Lower lobe of right lung (tissue), 2 donors: ENCODE results near the gene LPIN1. TPM values are rescaled to one million over a fixed set of nuclear protein-coding genes. Genes with fewer than 3 reads are reported as not detected.
"Not testable (repeated sequence)": the region's sequence is repeated elsewhere in the genome, so short reads cannot be mapped to it uniquely, and the experiment has no call there.

Experiments used
- ATAC-seq, 2 donors: fragments of 200-7000 bp; cut with Tn5 transposase; one replicate each; pipeline ENCODE4 v1.9.1; 2020 to 2022; ENCODE audit warnings: mild to moderate bottlenecking in 2 of 2, moderate library complexity in 2 of 2
- DNase-seq: peaks from one replicate; pipeline ENCODE4 v3.0.0-alpha.2; 2020
- H3K27ac ChIP-seq: fragments of 200-600 bp; one replicate; pipeline ENCODE4 v1.8.0; 2022
- H3K27me3 ChIP-seq: fragments of 200-600 bp; one replicate; pipeline ENCODE4 v1.8.0; 2022; ENCODE audit warnings: low read depth
- H3K36me3 ChIP-seq: fragments of 200-600 bp; one replicate; pipeline ENCODE4 v1.8.0; 2022; ENCODE audit warnings: mild to moderate bottlenecking
- H3K4me1 ChIP-seq: fragments of 200-600 bp; one replicate; pipeline ENCODE4 v1.8.0; 2022
- H3K4me3 ChIP-seq: fragments of 200-600 bp; one replicate; pipeline ENCODE4 v1.8.0; 2022; ENCODE audit warnings: mild to moderate bottlenecking
- H3K9me3 ChIP-seq: fragments of 200-600 bp; one replicate; pipeline ENCODE4 v1.8.0; 2022
- intact Hi-C: fragments of 100-400 bp; cut with DNase I; formaldehyde crosslinking; loops from one replicate; pipeline ENCODE4 v1.11.0; 2022
- total RNA-seq: library from RNA; stranded (reverse); fragmentation: NEBNext Ultra II Directional; extraction: Animal tissue kit (Norgen Biotek cat#: 25700); gene quantifications from one replicate; pipeline ENCODE4 v1.2.1, GENCODE V29; 2021
- TF ChIP-seq, protein P1 (sequence below): fragments of 200-600 bp; IDR thresholded peaks from one replicate; pipeline ENCODE4 v1.8.0; 2022; ENCODE audit warnings: antibody characterized with exemption, mild to moderate bottlenecking
- donor health status: DM: no; HTN: yes; CAD: no; lungs with severe emphysema.

The LPIN1 gene
- total RNA-seq, 1 donor from 2014 or later: 52.7 TPM

DNA sequence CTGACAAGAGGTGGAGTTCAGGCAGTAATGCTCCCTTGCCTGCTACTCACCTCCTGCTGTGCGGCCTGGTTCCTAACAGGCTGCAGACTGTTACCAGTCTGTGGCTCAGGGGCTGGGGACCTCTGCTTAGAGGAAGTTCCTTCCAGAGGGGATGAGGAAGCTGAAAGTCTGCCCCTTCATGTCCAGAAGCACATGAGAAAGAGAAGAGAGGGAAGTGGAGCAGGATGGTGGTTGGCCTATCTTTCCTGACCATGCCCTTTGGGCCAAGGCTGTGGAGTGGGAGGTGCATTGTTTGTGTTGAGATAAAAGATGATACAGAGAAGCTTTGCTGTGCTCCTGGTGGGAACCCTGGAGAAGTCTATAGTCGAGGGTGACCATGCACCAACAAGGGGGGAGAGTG lies 112.5 kb downstream of the LPIN1 start:
- Histone ChIP-seq H3K27me3 (no peaks in the 10 kb centered on the region), H3K27ac (no peak overlapping the region), H3K36me3 (no peaks in the 10 kb centered on the region), H3K9me3 (no peaks in the 10 kb centered on the region), H3K4me3 (no peak overlapping the region), H3K4me1 (peaks cover 11% of the 10 kb centered on the region)
- DNase-seq: no peak
- intact Hi-C loops: no loop called here
- peak in 1 of 2 donors; percentile 16 for ATAC-seq
- TF ChIP-seq, protein P1, sequence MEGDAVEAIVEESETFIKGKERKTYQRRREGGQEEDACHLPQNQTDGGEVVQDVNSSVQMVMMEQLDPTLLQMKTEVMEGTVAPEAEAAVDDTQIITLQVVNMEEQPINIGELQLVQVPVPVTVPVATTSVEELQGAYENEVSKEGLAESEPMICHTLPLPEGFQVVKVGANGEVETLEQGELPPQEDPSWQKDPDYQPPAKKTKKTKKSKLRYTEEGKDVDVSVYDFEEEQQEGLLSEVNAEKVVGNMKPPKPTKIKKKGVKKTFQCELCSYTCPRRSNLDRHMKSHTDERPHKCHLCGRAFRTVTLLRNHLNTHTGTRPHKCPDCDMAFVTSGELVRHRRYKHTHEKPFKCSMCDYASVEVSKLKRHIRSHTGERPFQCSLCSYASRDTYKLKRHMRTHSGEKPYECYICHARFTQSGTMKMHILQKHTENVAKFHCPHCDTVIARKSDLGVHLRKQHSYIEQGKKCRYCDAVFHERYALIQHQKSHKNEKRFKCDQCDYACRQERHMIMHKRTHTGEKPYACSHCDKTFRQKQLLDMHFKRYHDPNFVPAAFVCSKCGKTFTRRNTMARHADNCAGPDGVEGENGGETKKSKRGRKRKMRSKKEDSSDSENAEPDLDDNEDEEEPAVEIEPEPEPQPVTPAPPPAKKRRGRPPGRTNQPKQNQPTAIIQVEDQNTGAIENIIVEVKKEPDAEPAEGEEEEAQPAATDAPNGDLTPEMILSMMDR: no peak

DNA sequence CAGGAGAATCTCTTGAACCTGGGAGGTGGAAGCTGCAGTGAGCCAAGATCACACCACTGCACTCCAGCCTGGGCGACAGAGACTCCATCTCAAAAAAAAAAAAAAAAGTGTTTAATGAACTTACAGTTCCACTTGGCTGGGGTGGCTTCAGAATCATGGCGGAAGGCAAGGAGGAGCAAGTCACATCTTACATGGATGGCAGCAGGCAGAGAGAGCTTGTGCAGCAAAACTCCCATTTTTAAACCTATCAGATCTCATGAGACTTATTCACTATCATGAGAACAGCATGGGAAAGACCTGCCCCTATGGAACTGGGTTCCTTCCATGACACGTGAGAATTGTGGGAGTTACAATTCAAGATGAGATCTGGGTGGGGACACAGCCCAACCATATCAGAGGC lies 113.5 kb downstream of the LPIN1 start:
- H3K4me1 ChIP-seq: peaks cover 16% of the 10 kb centered on the region
- H3K36me3 ChIP-seq, H3K9me3 ChIP-seq, H3K4me3 ChIP-seq, ATAC-seq, DNase-seq, H3K27me3 ChIP-seq, H3K27ac ChIP-seq, intact Hi-C loops: not testable (repeated sequence)

DNA sequence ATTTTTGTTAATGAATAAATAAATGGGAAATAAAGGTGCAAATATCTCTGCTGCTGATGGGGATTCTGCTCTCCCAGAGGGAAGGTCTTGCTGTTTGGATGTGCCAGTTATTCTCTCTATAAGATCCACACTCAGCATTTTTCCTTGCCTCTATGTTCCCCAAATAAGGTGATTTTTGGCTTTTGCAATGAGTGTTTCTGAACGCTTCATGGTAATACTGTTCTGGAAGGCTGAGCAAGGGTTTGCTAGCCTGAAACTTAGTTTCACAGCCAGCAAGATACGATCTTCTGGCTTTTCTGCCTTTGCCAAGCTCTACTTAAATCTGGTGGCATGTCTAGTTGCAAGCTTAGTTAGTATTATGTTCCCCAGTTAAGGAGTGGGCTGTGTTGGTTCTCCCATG lies 114.6 kb downstream of the LPIN1 start:
- H3K4me1 ChIP-seq: peaks cover 16% of the 10 kb centered on the region
- intact Hi-C loops: no loop called here
- TF ChIP-seq, protein P1: no peak
- no peaks in the 10 kb centered on the region for H3K36me3 ChIP-seq
- H3K27me3 ChIP-seq: no peaks in the 10 kb centered on the region
- DNase-seq (no peak), ATAC-seq (no peak)
- no peak overlapping the region for H3K4me3 ChIP-seq
- no peak overlapping the region for H3K27ac ChIP-seq
- no peaks in the 10 kb centered on the region for H3K9me3 ChIP-seq

DNA sequence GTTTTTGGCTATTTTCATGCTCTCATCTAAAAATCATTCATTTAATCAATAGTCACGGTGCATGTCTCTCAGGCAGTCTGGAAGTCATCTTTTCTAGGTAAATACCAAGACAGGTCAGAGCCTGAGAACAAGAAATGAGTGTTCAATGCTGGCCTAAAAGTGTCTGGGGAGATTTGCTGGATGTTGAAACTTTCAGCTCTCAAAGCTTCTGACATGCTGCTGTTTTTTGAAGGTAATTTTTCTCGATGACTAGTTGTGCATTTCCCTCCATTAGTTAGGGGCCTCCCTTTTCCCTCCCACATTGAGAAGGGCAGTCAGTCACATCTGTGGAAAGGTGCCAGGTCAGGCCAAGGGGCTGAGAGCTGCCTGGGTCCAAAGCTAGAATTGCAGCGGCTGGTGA lies 115.6 kb downstream of the LPIN1 start:
- H3K4me3 ChIP-seq: no peak overlapping the region
- peaks cover 16% of the 10 kb centered on the region for H3K4me1 ChIP-seq
- no peaks in the 10 kb centered on the region for H3K36me3 ChIP-seq
- no peak overlapping the region for H3K27ac ChIP-seq
- intact Hi-C loops: no loop called here
- TF ChIP-seq, protein P1: no peak
- H3K9me3 ChIP-seq: no peaks in the 10 kb centered on the region
- ATAC-seq: no peak
- H3K27me3 ChIP-seq: no peaks in the 10 kb centered on the region
- no peak for DNase-seq

DNA sequence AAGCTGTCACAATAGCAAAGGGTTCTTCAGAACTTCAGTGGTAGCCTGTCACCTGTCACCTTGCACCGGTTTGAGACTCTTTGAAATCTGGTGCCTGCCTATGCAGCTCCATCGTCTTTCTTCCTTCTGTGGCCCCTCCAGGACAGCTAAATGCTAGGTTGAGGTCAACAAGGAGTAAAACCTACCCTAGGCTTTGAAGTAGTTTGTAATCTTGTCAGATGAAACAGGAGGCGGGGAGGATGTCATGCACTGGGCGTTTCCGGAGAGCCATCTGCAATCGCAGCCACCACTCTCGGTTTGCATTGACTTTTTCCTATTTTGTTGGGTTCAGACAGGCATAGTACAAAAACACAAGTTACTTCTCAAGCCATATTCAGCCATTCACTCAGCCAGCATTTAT lies 116.7 kb downstream of the LPIN1 start:
- Histone ChIP-seq H3K27ac (no peak overlapping the region), H3K4me1 (peaks cover 16% of the 10 kb centered on the region), H3K4me3 (no peak overlapping the region), H3K36me3 (no peaks in the 10 kb centered on the region), H3K9me3 (no peaks in the 10 kb centered on the region), H3K27me3 (no peaks in the 10 kb centered on the region)
- TF ChIP-seq, protein P1: no peak
- no peak for DNase-seq
- intact Hi-C loops: no loop called here
- no peak for ATAC-seq

DNA sequence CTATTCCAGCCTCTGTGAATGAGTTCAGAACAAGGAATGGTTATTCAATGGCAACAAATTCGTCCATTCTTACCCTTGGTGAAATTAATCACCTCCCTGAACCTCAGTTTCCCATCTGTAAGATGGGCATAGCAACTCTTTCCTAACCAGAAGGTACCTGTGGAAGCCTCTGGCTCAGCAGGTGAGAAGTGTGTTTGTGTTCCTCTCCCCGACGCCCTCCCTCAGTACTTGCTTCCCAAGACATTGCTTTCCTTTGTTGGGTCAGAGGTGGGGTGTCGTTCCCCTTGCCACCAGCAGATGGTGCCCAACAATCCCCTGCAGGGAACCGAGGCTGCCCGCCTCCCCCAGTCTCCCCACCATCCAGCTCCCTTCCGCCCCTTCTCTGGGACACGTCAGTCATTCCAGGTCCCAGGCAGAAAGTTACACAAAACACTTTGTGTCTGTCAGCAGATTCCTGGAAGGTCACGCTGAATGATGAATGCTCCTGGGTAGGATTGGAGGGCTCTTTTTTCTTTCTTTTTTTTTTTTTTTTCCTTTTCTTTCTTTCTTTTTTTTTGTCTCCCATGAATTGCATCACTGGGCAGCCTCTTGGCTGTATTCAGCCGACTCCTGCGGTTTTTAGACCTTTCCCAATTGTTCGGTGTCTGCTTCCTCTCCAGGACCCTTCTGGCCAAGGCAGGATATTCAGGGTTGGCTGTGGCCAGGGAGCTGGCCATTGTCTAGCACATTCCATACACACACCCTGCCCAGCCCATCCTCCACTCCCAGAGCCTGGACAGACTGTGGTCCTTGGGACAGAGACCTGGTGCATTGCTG lies 117.3 kb downstream of the LPIN1 start:
- H3K27ac ChIP-seq: no peak overlapping the region
- no peaks in the 10 kb centered on the region for H3K9me3 ChIP-seq
- H3K4me1 ChIP-seq: peaks cover 16% of the 10 kb centered on the region
- TF ChIP-seq, protein P1: peak; percentile 95
- H3K27me3 ChIP-seq: no peaks in the 10 kb centered on the region
- no peaks in the 10 kb centered on the region for H3K36me3 ChIP-seq
- H3K4me3 ChIP-seq: peak overlapping the region; percentile 9
- ATAC-seq (peak; percentile 92 to 95), DNase-seq (peak; percentile 85)
- intact Hi-C loops: no loop called here
